Activated CD4-positive, CD25-positive, alpha-beta regulatory T cell treated with anti-CD3 and anti-CD28 coated beads, Interleukin-2, amount 50 U/mL, for 72 hours (primary cell): ENCODE measurements around the gene NFATC1.

Experiments used
- DNase-seq: peaks from one replicate; pipeline ENCODE4 v3.0.0; 2021

Gene NFATC1

GRCh38 chr18:79510731-79511241 lies 115.1 kb downstream of the NFATC1 start:
- peak; percentile 23 for DNase-seq

- peak; percentile 20 for DNase-seq
These were observed 115.5 kb downstream of the NFATC1 start for GRCh38 chr18:79511271-79511670.

- peak; percentile 18 for DNase-seq
These were observed 116.1 kb downstream of the NFATC1 start for GRCh38 chr18:79511671-79512301.

GRCh38 chr18:79512461-79513380 lies 117.0 kb downstream of the NFATC1 start:
- peak; percentile 24 for DNase-seq

GRCh38 chr18:79513381-79514081 lies 117.8 kb downstream of the NFATC1 start:
- DNase-seq: peak; percentile 29

- peak; percentile 24 for DNase-seq
These were observed 119.6 kb downstream of the NFATC1 start for GRCh38 chr18:79515331-79515730.

GRCh38 chr18:79515944-79516351 lies 120.2 kb downstream of the NFATC1 start:
- peak; percentile 23 for DNase-seq

GRCh38 chr18:79516441-79516931 lies 120.8 kb downstream of the NFATC1 start:
- peak; percentile 29 for DNase-seq

- peak; percentile 40 for DNase-seq
These were observed 121.6 kb downstream of the NFATC1 start for GRCh38 chr18:79517341-79517740.

- DNase-seq: peak; percentile 31
These were observed 122.4 kb downstream of the NFATC1 start for GRCh38 chr18:79518028-79518682.

- peak; percentile 29 for DNase-seq
These were observed 123.0 kb downstream of the NFATC1 start for GRCh38 chr18:79518683-79519128.

GRCh38 chr18:79519751-79520477 lies 124.2 kb downstream of the NFATC1 start:
- peak; percentile 41 for DNase-seq

- peak; percentile 17 for DNase-seq
These were observed 125.0 kb downstream of the NFATC1 start for GRCh38 chr18:79520478-79521390.

- DNase-seq: no peak
These were observed 125.9 kb downstream of the NFATC1 start for GRCh38 chr18:79521416-79522205.

GRCh38 chr18:79522451-79523205 lies 126.9 kb downstream of the NFATC1 start:
- DNase-seq: peak; percentile 40

GRCh38 chr18:79523206-79523735 lies 127.5 kb downstream of the NFATC1 start:
- DNase-seq: peak; percentile 55

GRCh38 chr18:79523736-79524180 lies 128.0 kb downstream of the NFATC1 start:
- peak; percentile 62 for DNase-seq
